GM12878 (cell line): ENCODE data around the gene DYNC2H1. TPM values are rescaled to one million over a fixed set of nuclear protein-coding genes. Genes with fewer than 3 reads are reported as not detected.

ENCODE experiments used
- ATAC-seq: fragments of 200-7000 bp; cut with Tn5 transposase; 3 replicates; pipeline ENCODE4 v1.9.1; 2020; ENCODE audit warnings: mild to moderate bottlenecking, moderate library complexity
- BruUV-seq: library from RNA; stranded (reverse); fragments of 400-500 nt; replicated peaks from 2 replicates; lab custom pipeline; 2021; lab: Mats Ljungman, UMichigan
- CTCF ChIA-PET: fragments of 300-600 bp; sonication (Branson Sonifier 250); formaldehyde crosslinking; extraction: SDS; loops from one replicate; lab custom pipeline; 2021; ENCODE audit warnings: inconsistent platforms; lab: Yijun Ruan, JAX
- POLR2A ChIA-PET: fragments of 350-600 bp; formaldehyde crosslinking; extraction: SDS; loops from one replicate; lab custom pipeline; 2021; ENCODE audit warnings: inconsistent platforms; lab: Charles Lee
- RAD21 ChIA-PET: fragments of 300-600 bp; sonication (Branson Sonifier 250); formaldehyde crosslinking; loops from one replicate; lab custom pipeline; 2023; ENCODE audit warnings: antibody characterized with exemption; ENCODE audit not compliant: unreplicated experiment; lab: Charles Lee
- SMC1A ChIA-PET: fragments of 300-600 bp; sonication (Branson Sonifier 250); formaldehyde crosslinking; loops from one replicate; lab custom pipeline; 2023; ENCODE audit not compliant: unreplicated experiment, uncharacterized antibody; lab: Charles Lee
- DNase-seq: peaks from one replicate; pipeline ENCODE4 v3.0.0-alpha.2; 2011; ENCODE audit warnings: low read depth, low spot score
- FAIRE-seq: peaks from 3 replicates; lab custom pipeline; 2011; peaks lifted over from hg19 to GRCh38; lab: Jason Lieb, UNC
- H2AFZ ChIP-seq: 2 replicates; pipeline ENCODE4 v1.6.0; 2011; ENCODE audit warnings: low read depth, low read length, control low read depth; ENCODE audit not compliant: control insufficient read depth
- H3K27ac ChIP-seq: 2 replicates; pipeline ENCODE4 v1.5.1; 2011; ENCODE audit warnings: control low read depth; ENCODE audit not compliant: control insufficient read depth, insufficient read depth
- H3K27me3 ChIP-seq, 2 experiments: replicated peaks in 1 of 2; 2 replicates each; pipeline versions ENCODE4 v1.6.0 to v1.6.1; 2011; ENCODE audit warnings: low read length in 1 of 2; ENCODE audit not compliant: control insufficient read depth in 2 of 2, insufficient read depth in 2 of 2
- H3K36me3 ChIP-seq, 2 experiments: 2 replicates each; pipeline ENCODE4 v1.5.1; 2011; ENCODE audit warnings: low read length in 1 of 2; ENCODE audit not compliant: control insufficient read depth in 2 of 2, insufficient read depth in 2 of 2
- H3K4me1 ChIP-seq: 2 replicates; pipeline ENCODE4 v1.6.1; 2011; ENCODE audit warnings: mild to moderate bottlenecking, low read length, moderate library complexity, mixed read lengths; ENCODE audit not compliant: control insufficient read depth, insufficient read depth
- H3K4me2 ChIP-seq: 2 replicates; pipeline ENCODE4 v1.6.0; 2011; ENCODE audit warnings: control low read depth; ENCODE audit not compliant: control insufficient read depth, insufficient read depth
- H3K4me3 ChIP-seq: fragments of 200-600 bp; sonication (generic); 2 replicates; pipeline ENCODE4 v1.5.1; 2016
- H3K79me2 ChIP-seq: 2 replicates; pipeline ENCODE4 v1.6.0; 2011; ENCODE audit warnings: low read length; ENCODE audit not compliant: control insufficient read depth, insufficient read depth
- H3K9ac ChIP-seq: 2 replicates; pipeline ENCODE4 v1.8.0; 2011; ENCODE audit warnings: low read length, control low read depth, mixed read lengths; ENCODE audit not compliant: control insufficient read depth, insufficient read depth
- H3K9me3 ChIP-seq: replicated peaks from 3 replicates; pipeline ENCODE4 v1.5.1; 2011; ENCODE audit warnings: mild to moderate bottlenecking, low read length; ENCODE audit not compliant: control insufficient read depth, insufficient read depth
- H4K20me1 ChIP-seq: 2 replicates; pipeline ENCODE4 v1.6.0; 2011; ENCODE audit not compliant: control insufficient read depth, insufficient read depth
- DPF2 ChIP-seq: fragments of 450-650 bp; IDR thresholded peaks from 2 replicates; pipeline ENCODE4 v1.6.1; 2017; ENCODE audit warnings: mild to moderate bottlenecking
- E2F8 ChIP-seq: fragments of 450-650 bp; IDR thresholded peaks from 2 replicates; pipeline ENCODE4 v1.6.1; 2018; ENCODE audit warnings: mild to moderate bottlenecking, low read depth, moderate library complexity; ENCODE audit not compliant: partially characterized antibody
- SIX5 ChIP-seq: IDR thresholded peaks from 2 replicates; pipeline ENCODE4 v1.6.1; 2011; ENCODE audit warnings: mild to moderate bottlenecking, low read depth, low read length, moderate library complexity; ENCODE audit not compliant: severe bottlenecking
- SP1 ChIP-seq: IDR thresholded peaks from one replicate; pipeline ENCODE4 v1.6.1; 2011; ENCODE audit warnings: low read depth, low read length
- ZBTB40 ChIP-seq: fragments of 450-650 bp; IDR thresholded peaks from 2 replicates; pipeline ENCODE4 v1.6.1; 2016; ENCODE audit warnings: mild to moderate bottlenecking, moderate library complexity, borderline replicate concordance
- WGBS: methylation state at CpG from one replicate; pipeline ENCODE4 v1.1.6; 2016; ENCODE audit warnings: low lambda C conversion rate; ENCODE audit not compliant: insufficient replicate concordance, insufficient coverage; ENCODE audit errors: missing lambda C conversion rate; 5-methylcytosine and 5-hydroxymethylcytosine counted together
- in situ Hi-C: fragments of 300-500 bp; cut with MboI; formaldehyde crosslinking; loops from 9 replicates; pipeline ENCODE4 v1.14.3; 2018; ENCODE audit warnings: mixed read lengths
- intact Hi-C: fragments of 100-400 bp; cut with micrococcal nuclease; formaldehyde crosslinking; loops from one replicate; pipeline ENCODE4 v1.14.2; 2022; ENCODE audit not compliant: unreplicated experiment
- polyA plus RNA-seq, 11 experiments: library from polyadenylated mRNA; depleted of rRNA in 4 of 11; unstranded in 6 of 11; stranded (reverse) in 5 of 11; fragments of >200 nt; fragmentation: Nextera tagmentation in 4 of 11; fragmentation: Illumina TruSeq in 1 of 11; extraction: Ambion mirVana in 4 of 11; extraction: Trizol in 1 of 11; gene quantifications; 1 replicate in 1 of 11; 2 replicates in 10 of 11; pipeline versions ENCODE4 v1.2.1 to v1.2.3, GENCODE V29; 2011 to 2016; ENCODE audit warnings: inconsistent platforms in 2 of 11, missing spikeins in 2 of 11, low read depth in 1 of 11
- total RNA-seq, 4 experiments: library from RNA; depleted of rRNA in 3 of 4; stranded (reverse); fragments of >200 nt in 3 of 4; fragmentation: Illumina TruSeq in 1 of 4; extraction: Trizol in 1 of 4; gene quantifications; 2 replicates each; pipeline versions ENCODE4 v1.2.1 to v1.2.3, GENCODE V29; 2013 to 2021
- TF ChIP-seq, protein P1 (sequence below): fragments of 450-650 bp; IDR thresholded peaks from 2 replicates; pipeline ENCODE4 v1.6.1; 2017; ENCODE audit warnings: antibody characterized with exemption, mild to moderate bottlenecking, moderate library complexity
- TF ChIP-seq, protein P2 (sequence below): fragments of 450-650 bp; IDR thresholded peaks from 2 replicates; pipeline ENCODE4 v1.6.1; 2016; ENCODE audit warnings: mild to moderate bottlenecking

Gene DYNC2H1
- total and polyA plus RNA-seq, 10 of the 15 experiments (the other 5 are each of a cell fraction or from before 2014, with no cell fraction given) = 0.12 to 3.9 (median 0.23) TPM; not detected in 2

DNA sequence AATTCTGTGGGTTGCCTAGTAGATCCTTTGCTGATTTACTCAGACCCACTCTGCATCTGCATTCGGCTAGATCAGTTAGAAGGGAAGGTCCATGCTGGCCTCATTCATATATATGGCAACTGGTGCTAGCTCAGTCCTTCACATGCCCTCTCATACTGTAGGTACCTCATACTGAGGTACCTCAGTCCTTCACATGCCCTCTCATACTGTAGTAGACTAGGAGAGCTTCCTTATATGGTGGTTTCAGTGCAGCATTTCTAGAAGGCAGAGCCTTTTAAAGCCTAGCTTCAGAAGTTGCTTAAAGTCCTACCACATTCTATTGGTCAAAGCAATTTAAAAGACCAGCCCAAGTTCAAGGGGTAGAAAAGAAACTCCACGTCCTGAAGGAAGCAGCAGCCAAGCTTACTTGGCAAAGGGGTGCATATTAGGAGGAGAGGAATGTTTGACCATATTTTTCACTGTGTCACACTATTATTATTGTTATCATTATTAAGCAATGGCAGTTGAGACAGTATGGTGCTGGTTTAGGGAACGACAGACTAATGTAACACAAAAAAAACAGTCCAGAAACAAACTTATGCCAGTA, 356.4 kb downstream of the DYNC2H1 start:
- Histone ChIP-seq H3K79me2 (no peaks in the 10 kb centered on the region), H3K4me1 (no peaks in the 10 kb centered on the region), H3K9ac (no peak overlapping the region), H2AFZ (no peak overlapping the region), H4K20me1 (no peaks in the 10 kb centered on the region), H3K9me3 (no peaks in the 10 kb centered on the region), H3K27me3 (no peaks in the 10 kb centered on the region), H3K27ac (no peak overlapping the region), H3K4me2 (no peak overlapping the region), H3K4me3 (no peak overlapping the region), H3K36me3 (no peaks in the 10 kb centered on the region)
- DNase-seq (no peak), ATAC-seq (no peak), FAIRE-seq (no peak)
- WGBS = 10% methylated on average over 3 of the region's 3 CpGs
- in situ Hi-C loops = no loop called here
- TF ChIP-seq SIX5 (no peak), E2F8 (no peak), ZBTB40 (no peak), SP1 (no peak), DPF2 (no peak)
- TF ChIP-seq, protein P1, sequence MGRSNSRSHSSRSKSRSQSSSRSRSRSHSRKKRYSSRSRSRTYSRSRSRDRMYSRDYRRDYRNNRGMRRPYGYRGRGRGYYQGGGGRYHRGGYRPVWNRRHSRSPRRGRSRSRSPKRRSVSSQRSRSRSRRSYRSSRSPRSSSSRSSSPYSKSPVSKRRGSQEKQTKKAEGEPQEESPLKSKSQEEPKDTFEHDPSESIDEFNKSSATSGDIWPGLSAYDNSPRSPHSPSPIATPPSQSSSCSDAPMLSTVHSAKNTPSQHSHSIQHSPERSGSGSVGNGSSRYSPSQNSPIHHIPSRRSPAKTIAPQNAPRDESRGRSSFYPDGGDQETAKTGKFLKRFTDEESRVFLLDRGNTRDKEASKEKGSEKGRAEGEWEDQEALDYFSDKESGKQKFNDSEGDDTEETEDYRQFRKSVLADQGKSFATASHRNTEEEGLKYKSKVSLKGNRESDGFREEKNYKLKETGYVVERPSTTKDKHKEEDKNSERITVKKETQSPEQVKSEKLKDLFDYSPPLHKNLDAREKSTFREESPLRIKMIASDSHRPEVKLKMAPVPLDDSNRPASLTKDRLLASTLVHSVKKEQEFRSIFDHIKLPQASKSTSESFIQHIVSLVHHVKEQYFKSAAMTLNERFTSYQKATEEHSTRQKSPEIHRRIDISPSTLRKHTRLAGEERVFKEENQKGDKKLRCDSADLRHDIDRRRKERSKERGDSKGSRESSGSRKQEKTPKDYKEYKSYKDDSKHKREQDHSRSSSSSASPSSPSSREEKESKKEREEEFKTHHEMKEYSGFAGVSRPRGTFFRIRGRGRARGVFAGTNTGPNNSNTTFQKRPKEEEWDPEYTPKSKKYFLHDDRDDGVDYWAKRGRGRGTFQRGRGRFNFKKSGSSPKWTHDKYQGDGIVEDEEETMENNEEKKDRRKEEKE = no peak
- TF ChIP-seq, protein P2, sequence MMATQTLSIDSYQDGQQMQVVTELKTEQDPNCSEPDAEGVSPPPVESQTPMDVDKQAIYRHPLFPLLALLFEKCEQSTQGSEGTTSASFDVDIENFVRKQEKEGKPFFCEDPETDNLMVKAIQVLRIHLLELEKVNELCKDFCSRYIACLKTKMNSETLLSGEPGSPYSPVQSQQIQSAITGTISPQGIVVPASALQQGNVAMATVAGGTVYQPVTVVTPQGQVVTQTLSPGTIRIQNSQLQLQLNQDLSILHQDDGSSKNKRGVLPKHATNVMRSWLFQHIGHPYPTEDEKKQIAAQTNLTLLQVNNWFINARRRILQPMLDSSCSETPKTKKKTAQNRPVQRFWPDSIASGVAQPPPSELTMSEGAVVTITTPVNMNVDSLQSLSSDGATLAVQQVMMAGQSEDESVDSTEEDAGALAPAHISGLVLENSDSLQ = no peak
- SMC1A ChIA-PET = no interaction called here
- RAD21 ChIA-PET = no interaction called here
- no TSS peak for BruUV-seq
- CTCF ChIA-PET = no interaction called here
- POLR2A ChIA-PET = no interaction called here
- intact Hi-C loops = no loop called here
